HEK293 (cell line): ENCODE measurements around the gene ATOH8.

Source experiments
- CTCF ChIA-PET: fragments of 350-600 bp; formaldehyde crosslinking; extraction: SDS; loops from one replicate; lab custom pipeline; 2021; ENCODE audit warnings: antibody characterized with exemption; lab: Yijun Ruan, JAX
- POLR2A ChIA-PET: fragments of 300-600 bp; formaldehyde crosslinking; extraction: SDS; loops from one replicate; lab custom pipeline; 2020; ENCODE audit warnings: antibody characterized with exemption, inconsistent platforms; lab: Yijun Ruan, JAX
- H3K27ac ChIP-seq: fragments of 200-500 bp; sonication (Bioruptor generic); 2 replicates; pipeline ENCODE4 v1.5.1; 2014; ENCODE audit warnings: low read depth, low read length, control low read depth, inconsistent platforms; ENCODE audit errors: extremely low read depth
- H3K36me3 ChIP-seq, 2 experiments: fragments of 200-500 bp in 1 of 2; sonication (Bioruptor generic) in 1 of 2; 1 replicate in 1 of 2; 2 replicates in 1 of 2; pipeline ENCODE4 v1.5.1; 2014 to 2017; ENCODE audit warnings: inconsistent platforms in 2 of 2, low read length in 2 of 2; ENCODE audit not compliant: control insufficient read depth in 2 of 2, insufficient read depth in 1 of 2
- H3K4me1 ChIP-seq: fragments of 200-500 bp; sonication (Bioruptor generic); 2 replicates; pipeline ENCODE4 v1.5.1; 2014; ENCODE audit warnings: mild to moderate bottlenecking, low read length, inconsistent platforms; ENCODE audit not compliant: control insufficient read depth, insufficient read depth
- H3K4me3 ChIP-seq: 2 replicates; pipeline ENCODE4 v1.5.1; 2011; ENCODE audit warnings: low read depth, mild to moderate bottlenecking, control low read depth, low read length, moderate library complexity
- H3K9me3 ChIP-seq: fragments of 200-500 bp; sonication (Bioruptor generic); 2 replicates; pipeline ENCODE4 v1.5.1; 2014; ENCODE audit warnings: low read depth, low read length, inconsistent platforms; ENCODE audit not compliant: control insufficient read depth, insufficient read depth
- ZFHX2 ChIP-seq: fragments of 450-650 bp; formaldehyde crosslinking; conservative IDR thresholded peaks from 2 replicates; pipeline ENCODE4 v1.5.1; 2016; ENCODE audit warnings: missing biosample characterization, missing genetic modification characterization
- ZNF776 ChIP-seq: fragments of 450-650 bp; formaldehyde crosslinking; IDR thresholded peaks from 2 replicates; pipeline ENCODE4 v1.5.0; 2017; ENCODE audit warnings: missing biosample characterization, missing genetic modification characterization, borderline replicate concordance
- TF ChIP-seq, protein P1 (sequence below): fragments of 450-650 bp; formaldehyde crosslinking; IDR thresholded peaks from 2 replicates; pipeline ENCODE4 v1.5.1; 2016; ENCODE audit warnings: missing biosample characterization, missing genetic modification characterization
- TF ChIP-seq, protein P2 (sequence below): fragments of 450-650 bp; formaldehyde crosslinking; IDR thresholded peaks from 2 replicates; pipeline ENCODE4 v1.5.1; 2016; ENCODE audit warnings: missing biosample characterization, missing genetic modification characterization

ATOH8 gene

DNA sequence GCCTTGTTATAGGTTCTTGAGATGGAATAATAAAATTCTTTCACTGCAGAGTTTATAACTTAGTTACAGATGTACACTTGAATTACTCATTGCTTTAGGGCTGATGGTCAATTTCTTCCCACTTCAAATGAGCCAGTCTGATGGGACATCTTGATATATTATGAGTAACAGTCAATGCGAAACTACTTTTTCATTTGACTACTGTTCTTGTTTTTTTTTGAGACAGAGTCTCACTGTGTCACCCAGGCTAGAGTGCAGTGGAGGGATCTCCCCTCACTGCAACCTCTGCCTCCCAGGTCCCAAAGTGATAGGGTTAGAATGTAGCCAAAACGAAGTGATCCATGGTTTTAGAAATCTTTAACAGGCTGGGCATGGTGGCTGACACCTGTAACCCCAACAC lies 77.9 kb downstream of the ATOH8 start:
- no peak overlapping the region for H3K27ac ChIP-seq
- H3K4me3 ChIP-seq: no peak overlapping the region
- no peaks in the 10 kb centered on the region for H3K4me1 ChIP-seq
- POLR2A ChIA-PET: no interaction called here
- TF ChIP-seq, protein P1, sequence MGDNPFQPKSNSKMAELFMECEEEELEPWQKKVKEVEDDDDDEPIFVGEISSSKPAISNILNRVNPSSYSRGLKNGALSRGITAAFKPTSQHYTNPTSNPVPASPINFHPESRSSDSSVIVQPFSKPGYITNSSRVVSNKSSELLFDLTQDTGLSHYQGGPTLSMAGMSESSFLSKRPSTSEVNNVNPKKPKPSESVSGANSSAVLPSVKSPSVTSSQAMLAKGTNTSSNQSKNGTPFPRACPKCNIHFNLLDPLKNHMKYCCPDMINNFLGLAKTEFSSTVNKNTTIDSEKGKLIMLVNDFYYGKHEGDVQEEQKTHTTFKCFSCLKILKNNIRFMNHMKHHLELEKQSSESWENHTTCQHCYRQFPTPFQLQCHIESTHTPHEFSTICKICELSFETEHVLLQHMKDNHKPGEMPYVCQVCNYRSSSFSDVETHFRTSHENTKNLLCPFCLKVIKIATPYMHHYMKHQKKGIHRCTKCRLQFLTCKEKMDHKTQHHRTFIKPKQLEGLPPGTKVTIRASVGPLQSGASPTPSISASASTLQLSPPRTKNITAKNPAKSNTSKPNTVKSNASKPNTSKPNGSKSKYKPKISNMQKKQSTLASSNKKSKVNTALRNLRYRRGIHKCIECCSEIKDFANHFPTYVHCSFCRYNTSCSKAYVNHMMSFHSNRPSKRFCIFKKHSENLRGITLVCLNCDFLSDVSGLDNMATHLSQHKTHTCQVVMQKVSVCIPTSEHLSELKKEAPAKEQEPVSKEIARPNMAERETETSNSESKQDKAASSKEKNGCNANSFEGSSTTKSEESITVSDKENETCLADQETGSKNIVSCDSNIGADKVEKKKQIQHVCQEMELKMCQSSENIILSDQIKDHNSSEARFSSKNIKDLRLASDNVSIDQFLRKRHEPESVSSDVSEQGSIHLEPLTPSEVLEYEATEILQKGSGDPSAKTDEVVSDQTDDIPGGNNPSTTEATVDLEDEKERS (tag by site-specific recombination): no peak
- TF ChIP-seq ZNF776: no peak
- no peak for TF ChIP-seq ZFHX2
- TF ChIP-seq, all 188 proteins: peak for 0
- Histone ChIP-seq H3K9me3 (no peaks in the 10 kb centered on the region), H3K36me3 (no peaks in the 10 kb centered on the region)
- CTCF ChIA-PET: interaction anchor here (0.5 to 12.5 kb wide), 5 partner anchors 8 to 477 kb away, joined by 3 to 216 read pairs (median 5); partner anchors contain the start of genes ELMOD3 and ST3GAL5

DNA sequence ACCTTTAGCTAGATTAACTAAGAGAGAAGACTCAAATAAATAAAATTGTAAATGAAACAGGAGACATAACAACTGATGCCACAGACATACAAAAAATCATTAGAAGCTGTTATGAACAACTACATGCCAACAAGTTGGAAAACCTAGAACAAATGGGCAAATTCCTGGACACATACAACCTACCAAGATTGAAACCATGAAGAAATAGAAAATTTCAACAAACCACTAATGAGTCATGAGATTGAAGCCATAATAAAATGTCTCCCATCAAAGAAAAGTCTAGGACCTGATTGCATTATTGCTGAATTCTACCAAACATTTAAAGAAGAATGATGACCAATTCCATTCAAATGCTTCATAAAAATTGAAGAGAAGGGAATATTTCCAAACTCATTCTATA lies 80.7 kb downstream of the ATOH8 start:
- ChIA-PET POLR2A (no interaction called here), CTCF (interaction anchor here (0.7 to 1.4 kb wide), 2 partner anchors 20 to 85 kb away, joined by 3 read pairs; no protein-coding TSS in a partner anchor)
- no peak overlapping the region for H3K27ac ChIP-seq

More for the DNA sequence above, 80.7 kb downstream of the ATOH8 start:
- no peaks in the 10 kb centered on the region for H3K4me1 ChIP-seq
- peaks cover 0 to 2% of the 10 kb centered on the region in 2 experiments; a peak in 1 of 3 replicates for H3K36me3 ChIP-seq
- H3K9me3 ChIP-seq: no peaks in the 10 kb centered on the region
- TF ChIP-seq, protein P2, sequence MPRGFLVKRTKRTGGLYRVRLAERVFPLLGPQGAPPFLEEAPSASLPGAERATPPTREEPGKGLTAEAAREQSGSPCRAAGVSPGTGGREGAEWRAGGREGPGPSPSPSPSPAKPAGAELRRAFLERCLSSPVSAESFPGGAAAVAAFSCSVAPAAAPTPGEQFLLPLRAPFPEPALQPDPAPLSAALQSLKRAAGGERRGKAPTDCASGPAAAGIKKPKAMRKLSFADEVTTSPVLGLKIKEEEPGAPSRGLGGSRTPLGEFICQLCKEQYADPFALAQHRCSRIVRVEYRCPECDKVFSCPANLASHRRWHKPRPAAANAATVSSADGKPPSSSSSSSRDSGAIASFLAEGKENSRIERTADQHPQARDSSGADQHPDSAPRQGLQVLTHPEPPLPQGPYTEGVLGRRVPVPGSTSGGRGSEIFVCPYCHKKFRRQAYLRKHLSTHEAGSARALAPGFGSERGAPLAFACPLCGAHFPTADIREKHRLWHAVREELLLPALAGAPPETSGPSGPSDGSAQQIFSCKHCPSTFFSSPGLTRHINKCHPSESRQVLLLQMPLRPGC (tag by site-specific recombination): no peak
- TF ChIP-seq, all 188 proteins: peak for 0
- H3K4me3 ChIP-seq: no peak overlapping the region
